ENCODE results near the gene POMT2.
"Not testable (repeated sequence)": the region's sequence is repeated elsewhere in the genome, so short reads cannot be mapped to it uniquely, and the experiment has no call there.

POMT2 gene

DNA sequence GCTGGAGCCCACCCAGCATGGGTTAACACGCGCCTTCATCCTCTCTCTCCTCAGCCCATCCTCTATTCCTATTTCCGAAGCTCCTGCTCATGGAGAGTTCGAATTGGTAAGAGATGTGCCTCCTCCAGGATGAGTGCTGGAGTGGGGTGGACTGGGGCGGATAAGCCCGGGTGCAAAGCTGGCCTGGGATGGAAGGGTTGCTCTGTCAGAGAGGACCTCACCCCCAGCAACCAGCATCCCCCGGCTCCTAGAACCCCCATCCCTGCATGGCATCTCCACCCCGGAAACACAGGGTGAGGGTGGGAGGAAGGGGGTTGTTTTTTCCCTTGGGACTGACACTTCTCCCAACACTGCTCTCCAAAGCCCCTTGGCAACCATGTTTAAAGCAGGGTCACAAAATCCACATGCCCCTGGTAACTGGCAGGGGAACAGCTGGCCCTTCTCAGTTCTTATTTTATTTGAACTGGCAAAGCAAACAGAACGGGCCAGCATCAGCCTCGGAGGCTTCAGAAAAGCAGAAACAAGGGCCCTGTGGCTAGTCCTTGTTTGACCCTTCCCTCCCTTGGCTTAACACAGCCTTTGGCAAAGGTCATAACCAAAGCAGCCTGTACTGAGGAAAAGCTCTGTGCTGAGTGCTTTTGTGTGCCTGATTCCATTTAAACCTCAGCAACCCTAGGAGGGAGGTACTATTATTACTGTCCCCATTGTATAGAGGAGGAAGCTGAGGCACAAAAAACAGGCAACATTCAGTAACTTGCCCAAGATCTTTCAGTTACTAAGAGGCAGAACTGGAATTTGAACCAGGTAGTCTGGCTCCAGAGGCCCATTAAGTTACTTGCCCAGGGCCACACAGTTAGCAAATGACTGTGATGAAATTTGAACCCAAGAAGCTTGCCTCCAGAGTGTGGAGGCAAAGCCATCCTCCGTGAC is 4.4 kb upstream of the POMT2 start:
- DNase-seq (ENCODE audit: low spot score) = no peak

DNA sequence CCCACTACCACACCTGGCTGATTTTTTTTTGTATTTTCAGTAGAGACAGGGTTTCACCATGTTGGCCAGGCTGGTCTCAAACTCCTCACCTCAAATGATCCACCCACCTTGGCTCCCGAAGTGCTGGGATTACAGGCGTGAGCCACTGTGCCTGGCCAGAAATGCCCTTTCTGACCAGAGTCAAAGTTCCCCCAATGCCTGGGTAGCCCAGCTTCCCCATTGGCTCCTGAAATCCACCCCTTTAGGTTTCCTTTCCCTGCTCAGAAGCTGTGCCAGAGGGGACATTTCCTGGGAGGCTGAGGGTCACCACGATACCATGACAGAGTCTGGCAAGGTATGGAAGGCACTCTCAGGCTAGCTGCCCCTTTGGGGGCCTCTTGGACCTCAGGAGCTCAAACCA is 3.6 kb upstream of the POMT2 start:
- no peak for DNase-seq (ENCODE audit: low spot score)

DNA sequence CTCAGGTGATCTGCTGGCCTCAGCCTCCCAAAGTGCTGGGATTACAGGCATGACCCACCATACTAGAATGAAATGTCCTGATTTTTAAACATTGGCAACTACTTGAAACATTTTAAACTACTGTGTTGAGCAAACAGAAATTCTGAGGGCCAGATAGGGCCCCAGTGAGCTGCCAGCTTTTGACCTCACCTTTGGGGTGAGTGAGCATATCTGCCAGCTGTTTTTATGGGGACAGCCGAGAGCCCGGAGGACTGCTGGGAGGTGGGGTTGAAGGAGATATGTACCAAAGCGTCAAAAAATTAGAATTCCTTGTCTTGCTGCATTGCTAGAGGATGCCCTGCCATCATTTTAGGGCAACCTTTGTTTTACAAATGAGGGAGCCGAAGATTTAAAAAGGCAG is 2.9 kb upstream of the POMT2 start:
- DNase-seq (ENCODE audit: low spot score) = no peak

DNA sequence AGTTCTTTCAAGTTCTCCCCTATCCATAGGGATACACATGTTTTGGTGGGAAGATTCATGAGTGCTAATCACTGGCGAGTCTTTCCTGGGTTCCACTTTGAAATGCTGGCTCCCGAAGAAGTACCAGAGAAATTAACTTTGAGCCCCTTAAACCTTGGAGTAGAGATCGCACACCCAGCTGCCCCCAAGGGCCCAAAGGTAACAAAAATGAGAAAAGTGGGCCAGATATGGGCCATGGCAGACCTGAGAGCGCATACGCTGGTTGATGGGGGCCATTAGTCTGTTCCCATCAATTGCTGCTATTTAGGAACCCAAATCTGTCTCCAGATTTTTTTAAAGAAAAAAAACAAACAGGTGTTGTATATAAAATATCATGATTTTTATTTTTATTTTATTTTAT is 2.3 kb upstream of the POMT2 start:
- no peak for DNase-seq (ENCODE audit: low spot score)

DNA sequence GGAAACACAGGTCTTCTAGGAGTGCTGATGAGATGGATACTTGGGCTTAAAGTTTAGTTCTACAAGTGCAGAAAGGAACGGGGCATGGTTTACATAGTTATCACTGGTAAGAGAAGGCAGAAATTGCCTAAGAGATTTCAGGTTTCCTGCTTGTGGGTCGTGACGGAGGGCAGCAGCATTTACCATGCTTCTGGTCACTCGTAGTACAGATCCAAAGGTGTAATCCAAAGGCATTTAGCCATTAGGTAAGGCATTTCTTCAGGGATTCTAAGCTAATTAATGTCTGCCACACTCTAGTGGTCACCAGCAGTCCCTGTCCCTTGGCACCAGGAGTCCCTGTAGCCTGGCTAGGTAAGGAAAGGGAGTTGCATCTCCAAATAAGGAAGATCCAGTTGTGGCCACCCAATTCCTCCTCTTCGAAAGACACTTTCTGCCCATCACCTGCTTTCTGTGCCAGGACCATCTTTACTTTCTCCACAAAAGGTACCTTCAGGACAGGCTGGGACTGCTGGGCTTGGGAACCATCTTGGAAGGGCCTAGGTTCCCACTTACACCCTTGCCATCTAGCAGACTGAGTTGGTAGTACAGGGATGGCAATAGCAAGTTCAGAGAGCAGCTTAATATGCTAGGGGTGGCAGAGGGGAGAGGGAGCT is 1.7 kb upstream of the POMT2 start:
- no peak for DNase-seq (ENCODE audit: low spot score)

DNA sequence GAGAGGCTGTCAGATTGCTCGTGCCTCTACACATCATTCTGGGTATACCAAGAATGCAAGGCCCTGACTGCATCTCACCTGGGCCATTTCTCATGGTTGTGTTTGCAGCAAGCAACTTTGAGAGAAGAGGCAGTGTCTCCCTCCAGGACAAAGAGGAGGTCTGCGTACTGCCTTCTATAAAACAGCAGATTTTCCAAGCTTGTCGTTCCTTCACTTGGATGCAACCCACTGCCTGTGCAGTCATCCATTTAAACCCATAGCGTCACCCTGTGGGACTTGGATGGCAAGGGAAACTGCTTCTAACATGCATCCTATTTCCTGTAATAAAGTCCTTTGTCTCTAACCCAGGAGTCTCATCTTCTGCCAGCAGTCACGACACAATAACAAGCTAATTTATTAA is 1.3 kb downstream of the POMT2 start:
- DNase-seq (ENCODE audit: low spot score) = no peak

DNA sequence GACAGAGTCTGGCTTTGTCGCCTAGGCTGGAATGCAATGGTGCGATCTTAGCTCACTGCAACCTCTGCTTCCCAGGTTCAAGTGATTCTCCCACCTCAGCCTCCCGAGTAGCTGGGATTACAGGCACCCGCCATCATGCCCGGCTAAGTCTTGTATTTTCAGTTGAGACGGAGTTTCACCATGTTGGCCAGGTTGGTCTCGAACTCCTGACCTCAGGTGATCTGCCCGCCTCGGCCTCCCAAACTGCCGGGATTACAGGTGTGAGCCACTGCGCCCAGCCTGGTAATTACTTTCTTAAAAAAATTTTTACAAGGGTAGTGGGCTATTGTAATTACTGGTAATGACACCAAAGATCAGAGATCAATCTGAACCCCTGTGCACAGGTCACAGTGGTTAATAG is 1.9 kb downstream of the POMT2 start:
- DNase-seq (ENCODE audit: low spot score) = not testable (repeated sequence)

DNA sequence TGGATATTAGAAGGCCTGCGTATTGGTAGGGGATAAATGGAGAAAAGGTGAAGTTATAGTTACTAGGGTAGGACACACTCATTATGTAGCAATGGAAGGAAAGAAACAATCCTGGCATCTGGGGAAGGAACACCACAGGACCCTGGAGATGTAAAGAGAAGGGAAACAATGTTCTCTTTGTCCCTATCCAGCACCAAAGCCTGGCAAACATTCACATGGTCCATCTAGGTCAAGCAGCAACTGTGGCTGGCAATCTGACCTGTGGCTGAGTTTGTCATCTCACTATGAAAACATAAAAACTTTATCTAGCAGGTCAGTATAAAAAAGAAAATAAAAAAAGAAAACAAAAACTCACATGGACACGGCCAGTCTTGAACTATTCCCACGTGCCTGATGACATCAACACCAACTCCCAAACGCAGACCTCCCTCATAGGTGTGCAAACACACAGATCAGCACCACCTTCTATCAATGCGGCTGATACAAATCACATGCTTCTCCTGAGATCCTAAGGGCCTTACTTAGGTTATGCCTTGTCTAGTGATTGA is 2.6 kb downstream of the POMT2 start:
- no peak for DNase-seq (ENCODE audit: low spot score)

DNA sequence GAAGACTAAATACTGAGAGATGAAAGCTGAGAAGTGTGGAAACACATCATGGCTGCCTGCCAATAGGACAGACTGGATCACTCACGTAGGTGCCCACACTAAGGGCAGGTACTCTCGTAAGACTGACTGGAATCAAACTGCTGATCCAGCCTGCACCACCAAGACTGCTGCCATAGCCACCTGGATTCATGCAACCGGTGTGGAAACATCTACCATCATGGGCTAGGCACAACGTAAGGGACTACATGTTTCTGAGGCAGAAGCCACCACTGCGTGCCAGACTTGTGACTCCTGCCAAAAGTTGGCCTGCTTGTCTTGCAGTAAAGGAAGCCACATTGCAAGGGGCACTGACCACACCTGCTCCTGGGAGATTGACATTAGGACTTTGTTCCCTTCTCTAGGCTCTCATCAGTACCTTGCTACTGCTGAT is 3.8 kb downstream of the POMT2 start:
- no peak for DNase-seq (ENCODE audit: low spot score)

DNA sequence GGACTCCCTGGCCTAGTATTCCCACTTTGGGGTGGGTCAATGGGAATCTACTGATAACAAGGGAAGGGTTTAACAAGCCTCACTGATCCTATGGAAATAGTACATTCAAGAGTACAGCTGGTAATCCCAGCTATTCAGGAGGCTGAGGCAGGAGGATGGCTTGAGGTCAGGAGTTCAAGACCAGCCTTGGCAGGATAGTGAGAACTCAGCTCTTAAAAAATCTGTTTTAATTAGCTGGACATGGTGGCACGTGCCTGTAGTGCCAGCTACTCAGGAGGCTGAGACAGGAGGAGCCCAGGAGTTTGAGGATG is 4.5 kb downstream of the POMT2 start:
- DNase-seq (ENCODE audit: low spot score) = no peak

DNA sequence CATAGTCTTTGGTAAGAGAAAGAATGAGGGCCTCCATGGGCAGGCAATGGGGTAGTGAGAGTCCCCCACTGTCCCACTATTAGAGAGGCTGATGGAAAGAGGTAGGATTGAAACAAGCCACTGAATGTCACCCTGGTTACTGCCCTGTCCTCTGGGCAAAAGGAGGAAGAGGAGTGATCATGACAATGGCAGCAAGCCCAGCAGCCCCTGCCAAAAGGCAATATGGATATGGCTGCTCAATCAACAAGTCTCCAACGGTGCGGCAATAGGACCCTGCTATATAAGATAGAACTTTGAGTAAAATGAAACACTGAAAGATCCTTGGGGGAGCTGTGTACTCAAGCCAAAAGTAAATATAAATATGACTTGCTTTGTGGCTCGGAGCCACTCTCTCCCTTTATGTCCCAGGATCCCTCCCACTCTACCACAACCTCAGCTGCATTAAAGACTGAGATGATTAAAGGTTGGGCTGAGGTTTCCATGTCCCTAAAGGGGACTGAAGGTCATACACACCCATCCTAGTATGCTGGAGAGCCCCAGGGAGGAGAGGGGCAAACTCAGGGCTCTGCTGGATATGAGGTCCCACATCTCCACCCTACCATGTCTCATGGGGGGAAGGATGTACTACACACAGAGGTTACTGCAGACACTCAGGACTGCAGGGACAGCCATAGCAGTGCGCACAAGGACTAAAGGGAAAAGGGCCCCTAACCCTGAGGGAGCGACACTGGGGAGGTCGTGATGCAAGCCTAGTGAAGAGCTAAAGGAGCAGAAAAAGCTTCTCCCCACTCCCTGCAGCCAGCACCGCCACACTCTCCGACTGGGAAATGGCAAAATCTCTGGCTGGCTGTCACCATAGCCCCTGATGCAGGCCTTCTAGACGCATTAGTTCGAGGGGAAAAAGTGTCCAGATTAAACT is 5.9 kb downstream of the POMT2 start:
- no peak for DNase-seq (ENCODE audit: low spot score)

DNA sequence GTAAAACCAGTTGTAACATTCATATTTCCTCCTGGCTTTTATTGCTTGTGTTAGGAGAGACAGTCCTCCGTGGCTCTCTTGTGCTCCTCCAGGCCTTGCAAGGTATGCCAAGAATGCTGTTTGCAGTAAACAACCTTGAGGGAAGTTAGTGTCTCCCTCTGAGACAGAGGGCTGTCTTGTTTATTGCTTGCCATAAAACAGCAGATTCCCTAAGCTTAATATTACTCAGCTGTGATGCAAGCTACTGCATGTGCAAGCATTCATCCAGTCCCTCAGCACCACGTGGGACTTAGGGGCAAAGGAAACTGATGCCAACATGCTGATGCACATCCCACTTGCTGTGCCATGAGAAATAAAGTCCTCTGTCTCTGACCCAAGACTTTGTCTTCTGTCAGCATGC is 6.6 kb downstream of the POMT2 start:
- peak; percentile 45 for DNase-seq (ENCODE audit: low spot score)

DNA sequence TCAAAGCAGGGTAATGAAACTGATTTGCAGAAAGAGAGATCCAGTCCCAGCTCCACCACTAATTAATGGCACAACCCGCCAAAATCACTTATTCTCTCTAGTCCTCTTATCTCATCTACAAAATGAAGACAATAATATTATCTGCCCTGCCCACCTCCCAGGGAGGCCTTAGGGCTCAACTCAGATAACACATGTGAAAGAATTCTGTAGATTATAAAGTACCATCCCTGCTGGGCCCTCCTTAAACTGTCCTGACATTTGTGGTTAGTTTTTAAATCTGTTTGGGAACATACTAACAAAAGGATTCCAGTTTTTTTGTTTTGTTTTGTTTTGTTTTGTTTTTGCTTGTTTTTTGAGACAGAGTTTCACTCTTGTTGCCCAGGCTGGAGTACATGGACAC is 7.3 kb downstream of the POMT2 start:
- DNase-seq (ENCODE audit: low spot score) = no peak

DNA sequence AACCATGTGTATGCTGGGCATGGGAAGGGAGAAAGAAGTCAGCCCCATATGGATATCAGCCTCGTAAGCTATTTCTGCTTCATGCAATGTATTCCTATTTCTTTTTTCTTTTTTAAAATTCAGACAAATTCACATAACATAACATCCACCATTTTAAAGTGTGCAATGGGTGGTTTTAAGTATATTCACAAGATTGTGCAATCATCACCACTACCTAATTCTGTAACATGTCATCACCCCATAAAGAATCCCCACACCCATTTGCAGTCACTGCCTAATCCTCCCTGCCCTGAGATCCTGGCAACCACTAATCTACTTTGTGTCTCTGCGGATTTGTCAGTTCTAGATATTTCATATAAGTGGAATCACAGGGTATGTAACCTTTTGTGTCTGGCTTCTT is 9.5 kb downstream of the POMT2 start:
- DNase-seq (ENCODE audit: low spot score) = no peak

DNA sequence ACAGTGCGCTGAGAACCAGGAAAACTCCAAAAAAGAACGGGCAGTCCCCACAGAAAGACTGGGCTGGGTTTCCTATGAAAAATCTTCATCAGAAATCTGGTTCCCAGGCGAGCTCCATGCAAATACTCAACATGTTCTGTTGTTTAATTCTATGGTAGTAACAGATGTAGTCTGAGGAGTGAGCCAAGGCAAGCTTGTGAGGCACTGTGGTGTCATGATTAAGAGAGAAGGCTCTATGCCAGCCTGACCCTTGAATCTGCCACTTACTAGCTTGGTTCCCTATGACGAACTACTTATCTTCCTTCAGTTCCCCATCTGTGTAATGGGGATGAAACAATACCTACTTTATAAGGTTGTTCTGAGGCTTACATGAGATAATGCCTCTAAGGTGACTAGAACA is 10.7 kb downstream of the POMT2 start:
- DNase-seq (ENCODE audit: low spot score) = no peak

DNA sequence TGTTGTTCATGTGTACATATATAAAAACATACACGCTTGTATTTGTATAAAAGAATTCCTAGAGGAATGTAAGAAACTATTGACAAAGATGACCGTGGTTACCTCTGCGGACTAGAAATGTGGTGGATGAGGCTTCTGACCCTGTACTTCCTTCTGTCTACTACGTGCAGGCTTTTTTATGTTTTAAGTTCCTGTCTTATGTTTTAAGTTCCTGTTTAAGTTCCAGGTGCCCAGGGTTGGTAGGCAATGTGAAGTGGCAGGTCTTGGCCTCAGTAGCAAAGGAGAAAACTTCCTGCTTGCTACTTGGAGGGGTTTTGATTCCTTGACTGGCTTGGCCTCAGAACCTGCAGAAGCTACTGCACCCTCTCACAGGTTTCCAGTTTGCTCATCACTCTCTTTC is 11.6 kb downstream of the POMT2 start:
- DNase-seq (ENCODE audit: low spot score) = no peak

DNA sequence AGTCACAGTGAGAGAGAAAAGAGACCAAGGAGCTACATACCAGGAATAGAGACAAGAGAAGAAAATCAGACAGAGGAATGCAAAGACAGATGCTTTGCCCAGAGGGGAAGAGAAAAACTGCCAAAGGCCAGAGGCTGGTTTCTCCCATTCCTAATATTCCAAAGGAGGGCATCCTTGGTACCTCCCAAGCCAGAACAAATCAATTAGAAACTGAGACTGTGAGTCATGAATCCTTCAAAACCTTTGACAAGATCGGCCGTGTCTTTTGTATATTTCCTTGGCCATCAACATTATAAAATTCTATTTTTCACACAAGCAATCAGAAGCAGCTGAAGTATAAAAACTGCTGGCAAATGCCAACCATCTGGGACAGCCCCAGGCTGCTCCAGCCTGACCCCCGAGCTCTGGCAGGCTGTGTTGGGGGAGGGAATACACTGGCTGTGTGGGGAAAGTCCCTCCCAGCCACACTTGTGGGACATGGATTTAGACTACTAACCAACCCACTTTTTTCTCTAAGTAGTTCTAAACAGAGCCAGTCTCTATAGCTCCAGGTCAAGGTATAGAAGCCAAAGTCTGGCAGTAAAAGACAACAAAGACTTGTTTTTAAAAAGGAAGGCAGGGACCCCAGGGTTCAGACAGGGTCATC is 13.7 kb downstream of the POMT2 start:
- DNase-seq (ENCODE audit: low spot score) = no peak

DNA sequence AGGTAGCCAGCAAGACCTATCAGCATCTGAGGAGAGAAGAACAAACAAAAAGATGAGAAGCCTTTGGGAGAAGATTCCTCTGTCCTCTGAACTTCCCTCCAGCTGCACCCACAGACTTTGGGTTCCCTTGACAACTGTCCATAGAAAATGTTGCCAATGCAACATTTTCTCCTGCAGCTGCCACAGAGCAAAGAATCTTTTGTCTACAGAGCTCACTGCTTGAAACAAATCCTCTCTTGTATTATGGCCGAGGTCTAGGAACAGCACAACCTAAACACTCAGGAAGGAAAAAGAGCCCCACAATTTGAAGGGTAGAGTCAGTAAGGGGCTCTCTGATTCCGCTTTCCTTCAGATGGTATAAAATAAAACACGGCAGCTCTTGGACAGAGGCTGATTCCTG is 14.3 kb downstream of the POMT2 start:
- no peak for DNase-seq (ENCODE audit: low spot score)

DNA sequence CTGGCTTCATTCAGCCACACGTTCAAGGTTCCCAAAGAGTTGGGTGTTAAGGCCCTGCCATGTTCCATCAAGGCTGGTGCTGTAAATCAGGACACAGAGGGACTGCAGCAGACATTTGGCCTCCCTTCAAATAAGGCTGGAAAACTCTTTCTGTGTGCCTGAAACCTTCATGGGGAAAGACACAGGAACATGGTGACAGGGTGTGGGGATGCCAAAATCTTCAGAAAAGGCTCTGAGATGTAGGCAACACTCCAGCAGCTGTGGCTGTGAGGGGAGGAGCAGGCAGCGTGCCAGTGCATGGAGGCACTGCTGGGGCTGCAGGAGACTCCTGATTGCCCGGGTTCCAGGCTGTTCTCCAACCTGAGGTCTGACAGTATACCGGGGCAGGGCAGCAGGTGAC is 15.0 kb downstream of the POMT2 start:
- no peak for DNase-seq (ENCODE audit: low spot score)

DNA sequence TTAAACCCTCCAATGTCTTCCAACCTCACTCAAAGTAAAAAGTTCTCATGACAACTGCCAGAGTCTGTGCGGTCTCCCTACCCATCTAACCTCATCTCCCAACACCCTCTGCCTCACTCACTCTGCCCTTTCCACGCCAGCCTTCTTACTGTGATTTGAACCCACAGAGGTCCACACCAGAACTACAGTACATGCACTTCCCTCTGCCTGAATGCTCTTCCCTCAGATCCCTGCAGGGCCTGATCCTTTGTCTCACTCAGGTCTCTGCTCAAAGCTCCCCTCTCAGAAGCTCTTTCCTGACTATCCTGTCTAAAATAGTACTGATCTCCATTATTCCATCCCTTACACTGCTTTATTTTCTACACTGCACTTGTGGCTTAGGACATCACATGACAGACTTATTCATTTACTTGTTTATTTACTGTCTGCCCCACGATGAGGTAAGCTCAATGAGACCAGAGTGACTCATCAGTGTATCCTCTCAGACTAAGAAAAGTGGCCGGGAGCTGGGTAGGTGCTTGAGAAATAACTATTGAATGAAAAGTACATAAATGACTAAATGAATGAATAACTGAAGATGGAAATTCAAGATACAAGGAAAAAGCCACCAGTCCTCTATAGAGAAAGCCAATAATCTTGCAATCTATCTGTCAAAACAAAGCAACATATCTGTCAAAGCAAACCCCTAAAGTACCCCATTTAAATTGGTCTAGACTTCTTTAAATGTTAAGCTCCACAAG is 17.1 kb downstream of the POMT2 start:
- peak; percentile 87 for DNase-seq (ENCODE audit: low spot score)

DNA sequence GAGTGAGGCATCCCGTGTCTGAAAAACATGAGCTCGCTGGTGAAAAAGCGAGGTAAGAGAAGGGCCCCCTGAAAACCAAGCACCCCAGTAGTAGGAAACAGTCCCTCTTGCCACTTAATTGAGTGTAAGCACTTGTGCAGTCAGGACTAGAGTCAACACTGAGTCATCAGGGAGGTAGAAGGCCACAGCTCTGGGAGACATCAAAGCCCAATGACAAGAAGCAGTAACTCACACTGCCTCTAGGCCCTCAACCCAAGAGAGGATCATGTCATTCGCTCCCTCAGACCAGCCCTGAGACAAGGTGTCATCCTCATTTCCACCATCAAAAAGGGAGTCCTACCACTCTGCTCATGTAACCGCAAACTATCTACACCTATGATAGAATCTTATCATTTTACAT is 17.8 kb downstream of the POMT2 start:
- peak; percentile 76 for DNase-seq (ENCODE audit: low spot score)

Data from hepatic stellate cell (primary cell).